Hippocampal formation (tissue), 2 donors: ENCODE results near the gene GON4L.
"Not testable (repeated sequence)": the region's sequence is repeated elsewhere in the genome, so short reads cannot be mapped to it uniquely, and the experiment has no call there.

Experiments
- DNase-seq, 2 donors: peaks; one replicate each; lab custom pipeline; 2025; lab: John Stamatoyannopoulos, UW

The GON4L gene

GRCh38 chr1:155748141-155748540 is 108.9 kb downstream of the GON4L start:
- not testable (repeated sequence) for DNase-seq

DNA sequence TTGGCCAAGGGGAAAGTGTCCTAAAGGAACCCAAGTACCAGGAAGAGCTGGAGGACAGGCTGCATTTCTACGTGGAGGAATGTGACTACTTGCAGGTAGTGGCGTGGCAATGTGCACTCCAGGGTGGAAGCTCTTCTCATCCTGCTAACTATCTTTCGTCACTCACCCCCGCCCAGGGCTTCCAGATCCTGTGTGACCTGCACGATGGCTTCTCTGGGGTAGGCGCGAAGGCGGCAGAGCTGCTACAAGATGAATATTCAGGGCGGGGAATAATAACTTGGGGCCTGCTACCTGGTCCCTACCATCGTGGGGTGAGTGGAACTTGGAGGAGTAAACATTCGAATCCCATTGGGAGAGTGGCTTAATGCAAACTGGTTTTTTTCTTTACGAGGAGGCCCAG is 109.4 kb downstream of the GON4L start:
- not testable (repeated sequence) for DNase-seq

- DNase-seq = peak; percentile 92 to 94
These were observed 111.5 kb downstream of the GON4L start for GRCh38 chr1:155745284-155746228.

- no peak for DNase-seq
These were observed 112.2 kb downstream of the GON4L start for GRCh38 chr1:155744711-155745283.

- no peak for DNase-seq
These were observed 115.1 kb downstream of the GON4L start for GRCh38 chr1:155741908-155742307.

DNA sequence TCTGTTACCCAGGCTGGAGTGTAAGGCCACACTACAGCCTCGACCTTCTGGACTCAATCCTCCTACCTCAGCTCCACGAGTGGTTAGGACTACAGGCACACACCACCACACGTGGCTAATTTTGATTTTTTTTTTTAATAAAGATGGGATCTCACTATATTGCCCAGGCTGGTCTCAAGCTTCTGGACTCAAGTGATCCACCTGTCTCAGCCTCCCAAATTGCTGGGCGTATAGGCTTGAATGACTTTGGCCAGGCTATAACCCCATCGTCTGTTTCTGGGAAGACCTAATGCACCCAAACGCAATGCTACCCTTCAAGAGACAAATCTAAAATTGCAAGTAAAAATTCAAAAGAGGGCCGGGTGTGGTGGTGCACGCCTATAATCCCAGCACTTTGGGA is 116.0 kb downstream of the GON4L start:
- DNase-seq = no peak

DNA sequence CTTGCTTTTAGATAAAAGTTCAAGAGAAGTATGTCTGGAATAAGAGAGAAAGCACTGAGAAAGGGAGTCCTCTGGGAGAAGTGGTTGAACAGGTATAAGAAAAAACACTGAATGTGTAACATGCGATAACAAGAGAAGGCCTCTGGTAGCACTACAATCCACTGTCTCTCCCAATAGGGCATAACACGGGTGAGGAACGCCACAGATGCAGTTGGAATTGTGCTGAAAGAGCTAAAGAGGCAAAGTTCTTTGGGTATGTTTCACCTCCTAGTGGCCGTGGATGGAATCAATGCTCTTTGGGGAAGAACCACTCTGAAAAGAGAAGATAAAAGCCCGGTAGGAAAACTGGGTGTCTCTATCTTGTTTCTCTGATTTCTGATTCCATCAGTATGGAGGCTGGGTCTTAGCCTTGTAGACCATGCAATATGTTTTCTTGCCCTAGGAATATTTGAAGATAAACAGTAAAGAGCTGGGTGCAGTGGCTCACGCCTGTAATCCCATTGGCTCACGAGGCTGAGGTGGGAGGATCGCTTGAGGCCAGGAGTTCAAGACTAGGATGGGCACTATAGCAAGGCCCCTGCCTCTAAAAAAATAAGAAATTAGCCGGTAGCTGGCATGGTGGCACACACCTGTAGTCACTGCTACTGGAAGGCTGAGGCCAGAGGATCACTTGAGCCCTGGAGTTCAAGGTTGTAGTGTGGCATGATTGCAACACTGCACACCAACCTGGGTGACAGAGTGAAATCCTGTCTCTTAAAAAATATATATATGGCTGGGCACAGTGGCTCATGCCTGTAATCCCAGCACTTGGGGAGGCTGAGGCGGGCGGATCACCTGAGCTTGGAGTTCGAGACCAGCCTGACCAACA is 127.7 kb downstream of the GON4L start:
- DNase-seq = peak; percentile 49 to 75

DNA sequence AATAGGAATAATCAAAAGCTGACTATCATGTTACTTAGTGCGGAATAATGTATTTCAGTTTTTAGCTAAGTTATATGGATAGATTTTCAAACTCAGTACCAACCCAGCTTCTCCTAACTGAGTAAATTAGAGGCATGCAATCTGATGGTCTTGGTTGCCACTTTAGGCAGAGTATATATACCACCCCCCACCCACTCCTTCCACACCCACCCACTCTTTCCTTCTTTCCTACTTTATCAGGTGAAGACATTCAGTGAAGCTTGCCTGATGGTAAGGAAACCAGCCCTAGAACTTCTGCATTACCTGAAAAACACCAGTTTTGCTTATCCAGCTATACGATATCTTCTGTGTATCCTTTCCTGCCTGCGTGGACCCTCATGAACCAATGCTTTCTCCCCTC is 131.9 kb downstream of the GON4L start:
- DNase-seq = no peak

GRCh38 chr1:155719703-155720102 is 137.3 kb downstream of the GON4L start:
- no peak for DNase-seq

GRCh38 chr1:155718524-155719115 is 138.4 kb downstream of the GON4L start:
- peak in 1 of 2 donors; percentile 25 for DNase-seq

- DNase-seq = no peak
These were observed 140.0 kb downstream of the GON4L start for GRCh38 chr1:155717041-155717440.

DNA sequence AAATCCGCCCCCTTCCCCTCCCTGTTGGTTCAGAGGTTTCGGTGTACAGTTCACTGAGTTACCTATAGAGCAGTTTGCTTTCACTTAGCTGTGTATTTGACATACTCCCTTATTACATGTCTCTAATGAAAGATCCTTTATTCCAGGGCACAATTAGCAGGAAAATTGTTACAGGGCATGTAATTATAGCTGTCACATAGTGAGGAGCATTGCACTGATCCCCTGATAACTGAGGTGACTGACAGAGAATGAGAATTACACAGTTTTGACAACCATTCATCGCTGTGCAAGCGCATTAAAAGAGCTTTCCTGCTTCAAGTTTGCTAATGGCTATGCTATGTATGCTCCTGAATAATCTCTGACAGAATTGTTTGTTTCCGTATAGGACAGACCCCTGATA is 141.2 kb downstream of the GON4L start:
- DNase-seq = no peak

GRCh38 chr1:155715056-155715455 is 142.0 kb downstream of the GON4L start:
- DNase-seq = not testable (repeated sequence)

- no peak for DNase-seq
These were observed 143.9 kb downstream of the GON4L start for GRCh38 chr1:155713075-155713474.

- not testable (repeated sequence) for DNase-seq
These were observed 144.4 kb downstream of the GON4L start for GRCh38 chr1:155712636-155713035.

DNA sequence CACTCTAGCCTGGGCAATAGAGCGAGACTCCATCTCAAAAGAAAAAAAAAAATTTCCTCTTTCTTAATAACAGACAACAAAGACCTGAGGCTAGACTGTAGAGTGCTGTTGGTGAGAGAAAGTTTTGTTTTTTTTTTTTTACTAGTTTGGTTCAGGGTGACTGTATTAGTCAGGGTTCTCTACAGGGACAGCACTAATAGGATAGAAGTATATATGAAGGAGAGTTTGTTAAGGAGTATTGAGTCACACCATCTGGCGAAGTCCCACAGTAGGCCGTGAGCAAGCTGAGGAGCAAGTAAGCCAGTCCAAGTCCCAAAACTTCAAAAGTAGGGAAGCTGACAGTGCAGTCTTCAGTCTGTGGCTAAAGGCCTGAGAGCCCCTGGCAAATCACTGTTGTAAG is 145.6 kb downstream of the GON4L start:
- not testable (repeated sequence) for DNase-seq

- DNase-seq = no peak
These were observed 147.6 kb downstream of the GON4L start for GRCh38 chr1:155709391-155709790.

DNA sequence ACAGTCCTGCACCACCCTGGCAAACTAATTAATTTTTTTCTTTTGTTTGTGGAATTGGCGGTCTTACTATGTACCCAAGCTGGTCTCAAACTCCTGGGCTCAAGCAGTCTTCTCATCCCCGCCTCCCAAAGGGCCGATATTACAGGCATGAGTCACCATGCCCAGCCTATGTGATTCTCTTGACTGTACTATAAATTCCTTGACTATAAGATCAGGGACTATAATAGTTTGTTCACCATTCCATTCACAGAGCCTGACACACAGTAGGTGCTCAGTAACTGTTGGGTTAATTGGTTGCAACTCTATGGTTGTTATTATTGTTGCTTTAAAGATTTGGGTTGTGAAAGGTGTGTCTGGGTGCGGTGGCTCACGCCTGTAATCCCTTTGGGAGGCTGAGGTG is 150.9 kb downstream of the GON4L start:
- DNase-seq = no peak

GRCh38 chr1:155704414-155704813 is 152.6 kb downstream of the GON4L start:
- DNase-seq = not testable (repeated sequence)

- DNase-seq = no peak
These were observed 153.8 kb downstream of the GON4L start for GRCh38 chr1:155703216-155703615.

DNA sequence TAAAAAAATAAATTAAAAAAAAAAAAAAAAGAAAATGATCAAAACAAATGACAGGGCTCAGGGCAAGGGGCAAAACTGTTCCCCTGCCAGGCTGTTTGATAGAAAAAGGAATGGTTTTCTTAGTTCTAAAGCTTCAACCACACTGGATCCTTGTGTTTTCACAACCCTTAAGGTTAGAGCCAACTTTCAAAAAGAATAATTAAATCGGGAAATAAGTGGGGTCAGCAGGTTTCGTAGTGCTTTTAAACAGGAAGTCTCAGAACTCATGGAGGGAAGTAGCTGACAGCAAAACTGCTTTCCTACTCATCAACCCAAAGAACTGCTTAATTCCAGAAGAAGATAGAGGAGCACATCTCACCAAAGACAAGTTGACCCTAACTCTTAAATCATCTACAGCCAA is 155.3 kb downstream of the GON4L start:
- DNase-seq = not testable (repeated sequence)
